ENCODE results near the gene IGF2BP3. TPM values are rescaled to one million over a fixed set of nuclear protein-coding genes. Genes with fewer than 3 reads are reported as not detected.

Gene IGF2BP3
- total RNA-seq, 5 donors from 2014 or later (not counting 1 experiment from before 2014, with no cell fraction given), result 0.46 to 1.9 (median 0.55) TPM; not detected in 1

DNA sequence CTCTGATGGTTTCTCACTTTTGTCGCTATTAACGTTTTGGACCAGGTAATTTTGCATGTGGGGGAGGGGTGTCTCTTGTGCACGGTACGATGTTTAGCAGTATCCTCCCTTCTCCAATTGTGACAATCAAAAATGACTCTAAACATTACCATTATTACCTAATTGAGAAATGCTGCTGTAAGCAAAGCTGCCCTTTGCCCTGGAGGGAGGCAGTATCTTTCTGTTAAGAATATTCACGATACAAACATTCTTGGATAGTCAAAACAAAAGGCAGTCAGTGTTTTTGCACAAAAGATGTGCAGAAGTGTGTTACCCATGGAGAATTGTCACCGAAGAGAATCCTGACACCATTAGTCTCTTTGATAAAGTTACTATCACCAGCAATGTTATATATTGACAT lies 161.5 kb downstream of the IGF2BP3 start:
- 100% methylated on average over 1 of the region's 6 CpGs for WGBS (ENCODE audit: insufficient coverage)
- H3K27ac ChIP-seq (ENCODE audit: low read length), result no peak overlapping the region
- H3K27me3 ChIP-seq (replicated peaks in 1 of 2; ENCODE audit: control insufficient read depth in 2 of 2, extremely low read depth in 1 of 2, insufficient read depth in 2 of 2, low read length in 1 of 2), result no peaks in the 10 kb centered on the region
- no peaks in the 10 kb centered on the region for H3K4me1 ChIP-seq (ENCODE audit: control insufficient read depth in 1 of 2, extremely low read depth in 1 of 2, insufficient read depth in 2 of 2, low read length in 2 of 2)
- ATAC-seq (replicated peaks in 1 of 4) (no peak), DNase-seq (no peak)
- no peak overlapping the region for H3K4me3 ChIP-seq (ENCODE audit: control insufficient read depth in 1 of 2, extremely low read depth in 1 of 2, low read length in 1 of 2)
- Mint-ChIP-seq H3K4me3 (no peak overlapping the region), H3K4me1 (peaks cover 32 to 38% (median 34%) of the 10 kb centered on the region in 3 donors), H3K36me3 (peaks cover 48% of the 10 kb centered on the region), H3K9me3 (no peaks in the 10 kb centered on the region), H3K27me3 (no peaks in the 10 kb centered on the region), H3K27ac (no peak overlapping the region)
- peaks cover 0 to 39% of the 10 kb centered on the region in 2 donors for H3K36me3 ChIP-seq (ENCODE audit: control insufficient read depth in 2 of 2, extremely low read depth in 1 of 2, insufficient read depth in 1 of 2, low read length in 1 of 2)
- ChIA-PET POLR2A (no interaction called here), CTCF (interaction anchor here in 1 of 2 donors (0.6 kb wide), 1 partner anchor 33 kb away, joined by 3 read pairs; no protein-coding TSS in a partner anchor)
- no peaks in the 10 kb centered on the region for H3K9me3 ChIP-seq

DNA sequence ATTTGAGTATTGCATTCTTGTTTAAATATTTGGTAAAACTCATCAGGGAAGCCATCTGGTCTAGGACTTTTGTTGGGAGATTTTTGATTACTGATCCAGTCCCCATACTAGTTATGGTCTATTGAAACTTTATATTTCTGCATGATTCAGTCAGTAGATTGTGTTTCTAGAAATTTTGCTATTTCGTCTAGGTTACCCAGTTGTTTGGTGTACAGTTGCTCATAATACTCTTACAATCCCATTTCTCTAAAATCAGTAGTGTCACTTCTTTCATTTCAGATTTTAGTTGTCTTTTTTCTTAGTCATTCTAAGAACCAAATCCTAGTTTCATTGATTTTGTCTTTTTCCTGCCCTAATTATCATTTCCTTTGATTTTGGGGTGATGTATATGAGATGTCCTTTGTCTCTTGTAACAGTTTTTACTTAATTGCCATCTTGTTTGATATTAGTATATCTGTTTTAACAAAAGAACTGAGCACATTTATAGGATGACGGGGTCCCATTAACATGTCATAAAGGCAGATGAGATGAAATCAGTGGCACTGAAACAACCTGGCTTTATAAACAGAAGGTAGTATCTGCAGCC lies 163.3 kb downstream of the IGF2BP3 start:
- ChIA-PET POLR2A (no interaction called here), CTCF (no interaction called here)
- no peaks in the 10 kb centered on the region for H3K9me3 ChIP-seq
- peak overlapping the region; percentile 16 to 61 for H3K27ac Mint-ChIP-seq
- no peak overlapping the region for H3K4me3 ChIP-seq (ENCODE audit: control insufficient read depth in 1 of 2, extremely low read depth in 1 of 2, low read length in 1 of 2)
- 100% methylated on average over 1 of the region's 2 CpGs for WGBS (ENCODE audit: insufficient coverage)
- peaks cover 0 to 51% of the 10 kb centered on the region in 2 donors for H3K36me3 ChIP-seq (ENCODE audit: control insufficient read depth in 2 of 2, extremely low read depth in 1 of 2, insufficient read depth in 1 of 2, low read length in 1 of 2)
- H3K36me3 Mint-ChIP-seq, result peaks cover 57% of the 10 kb centered on the region
- ATAC-seq (replicated peaks in 1 of 4) (no peak), DNase-seq (no peak)
- no peak overlapping the region for H3K27ac ChIP-seq (ENCODE audit: low read length)
- H3K4me3 Mint-ChIP-seq, result no peak overlapping the region
- peaks cover 45 to 48% (median 48%) of the 10 kb centered on the region in 3 donors for H3K4me1 Mint-ChIP-seq
- H3K4me1 ChIP-seq (ENCODE audit: control insufficient read depth in 1 of 2, extremely low read depth in 1 of 2, insufficient read depth in 2 of 2, low read length in 2 of 2), result peaks cover 2 to 8% of the 10 kb centered on the region in 2 experiments
- H3K9me3 Mint-ChIP-seq, result no peaks in the 10 kb centered on the region
- H3K27me3 Mint-ChIP-seq, result no peaks in the 10 kb centered on the region
- no peaks in the 10 kb centered on the region for H3K27me3 ChIP-seq (replicated peaks in 1 of 2; ENCODE audit: control insufficient read depth in 2 of 2, extremely low read depth in 1 of 2, insufficient read depth in 2 of 2, low read length in 1 of 2)

DNA sequence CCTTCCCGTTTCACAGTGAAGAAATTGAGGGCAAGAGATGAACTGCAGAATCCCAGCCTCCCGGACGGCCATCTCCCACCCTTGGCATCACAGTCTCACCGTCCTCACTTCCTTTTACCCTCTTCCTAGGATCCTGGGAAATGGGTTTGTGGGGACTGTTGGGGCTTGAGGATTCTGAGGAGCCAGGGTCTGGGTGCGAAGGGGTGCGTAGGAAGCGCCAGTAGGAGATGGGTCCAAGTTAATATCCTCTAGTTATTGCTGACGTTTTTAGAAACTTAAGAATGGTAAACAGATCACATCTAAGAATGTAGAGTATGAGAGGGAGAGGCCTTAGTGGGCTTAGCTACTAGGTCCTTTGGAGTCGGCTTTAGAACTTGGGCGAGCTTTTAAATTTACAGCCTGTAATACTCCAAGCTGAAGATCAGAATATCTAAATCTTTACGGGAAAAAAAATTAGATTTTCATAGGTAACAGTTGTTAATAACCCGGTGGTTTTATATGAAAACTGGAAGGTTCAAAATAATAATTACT lies 170.5 kb downstream of the IGF2BP3 start:
- Mint-ChIP-seq H3K9me3 (no peaks in the 10 kb centered on the region), H3K36me3 (peaks cover 24% of the 10 kb centered on the region), H3K27me3 (no peaks in the 10 kb centered on the region), H3K4me1 (peaks cover 51 to 63% (median 52%) of the 10 kb centered on the region in 3 donors), H3K4me3 (peak overlapping the region; percentile 89 to 95 (median 89)), H3K27ac (peak overlapping the region; percentile 93 to 99)
- WGBS (ENCODE audit: insufficient coverage), result no CpG with 5 or more reads among the region's 12 CpGs
- H3K9me3 ChIP-seq, result no peaks in the 10 kb centered on the region
- DNase-seq (peak in 1 of 35 experiments; percentile 3), ATAC-seq (replicated peaks in 1 of 4) (no peak)
- H3K4me1 ChIP-seq (ENCODE audit: control insufficient read depth in 1 of 2, extremely low read depth in 1 of 2, insufficient read depth in 2 of 2, low read length in 2 of 2), result peaks cover 20 to 38% of the 10 kb centered on the region in 2 experiments
- ChIA-PET POLR2A (interaction anchor here (0.6 kb wide), 3 partner anchors 13 to 240 kb away, joined by 3 to 5 read pairs (median 3); no protein-coding TSS in a partner anchor), CTCF (interaction anchor here (0.6 to 2.1 kb wide), 6 partner anchors 22 to 247 kb away, joined by 3 to 14 read pairs (median 4); no protein-coding TSS in a partner anchor)
- peaks cover 0 to 16% of the 10 kb centered on the region in 2 donors for H3K36me3 ChIP-seq (ENCODE audit: control insufficient read depth in 2 of 2, extremely low read depth in 1 of 2, insufficient read depth in 1 of 2, low read length in 1 of 2)
- no peaks in the 10 kb centered on the region for H3K27me3 ChIP-seq (replicated peaks in 1 of 2; ENCODE audit: control insufficient read depth in 2 of 2, extremely low read depth in 1 of 2, insufficient read depth in 2 of 2, low read length in 1 of 2)
- H3K27ac ChIP-seq (ENCODE audit: low read length), result peak overlapping the region; percentile 67
- peak overlapping the region; percentile 87 to 95 for H3K4me3 ChIP-seq (ENCODE audit: control insufficient read depth in 1 of 2, extremely low read depth in 1 of 2, low read length in 1 of 2)

DNA sequence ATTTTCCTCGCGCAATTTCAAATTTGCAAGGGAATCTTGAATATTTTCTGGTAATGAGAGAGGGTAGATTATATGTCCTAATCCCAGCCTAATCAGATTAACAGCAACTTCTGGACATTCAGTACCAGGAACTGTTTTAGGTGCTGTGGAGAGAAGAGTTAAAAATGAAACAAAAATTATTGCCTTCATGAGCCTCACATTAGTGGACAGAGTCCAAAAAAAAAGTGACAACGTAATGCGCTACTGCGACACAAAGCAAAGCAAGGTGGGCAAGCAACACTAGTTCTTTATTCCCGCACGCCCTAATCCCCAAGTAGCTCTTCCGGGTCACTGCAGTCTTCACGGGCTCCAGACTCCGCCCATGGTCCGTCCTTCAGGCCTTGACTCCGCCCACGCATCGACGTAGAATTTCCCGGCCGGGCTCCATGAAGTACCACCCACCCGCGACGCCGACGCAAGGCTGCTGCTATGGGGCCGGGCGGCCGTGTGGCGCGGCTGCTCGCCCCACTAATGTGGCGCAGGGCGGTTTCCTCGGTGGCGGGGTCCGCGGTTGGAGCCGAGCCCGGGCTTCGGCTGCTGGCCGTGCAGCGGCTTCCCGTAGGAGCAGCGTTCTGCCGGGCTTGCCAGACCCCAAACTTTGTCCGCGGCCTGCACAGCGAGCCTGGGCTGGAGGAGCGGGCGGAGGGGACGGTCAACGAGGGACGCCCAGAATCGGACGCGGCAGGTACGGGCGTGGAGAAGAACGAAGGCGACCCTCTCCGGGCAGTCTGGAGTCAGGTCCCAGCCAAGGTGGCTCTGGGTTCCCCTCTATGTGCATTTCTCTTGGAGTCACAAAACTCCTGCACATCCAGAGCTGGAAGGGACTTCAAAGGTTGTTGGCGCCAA lies 171.2 kb downstream of the IGF2BP3 start, which contains the start of gene MALSU1:
TSS of gene MALSU1 (plus strand) at position 455 of the 885 bp plus-strand sequence. CDS start at position 469, 14 bp downstream.
- peak within 1 kb of the TSS; percentile 89 to 95 (median 89) for H3K4me3 Mint-ChIP-seq
- DNase-seq (peak; percentile 89 to 99 (median 95)), ATAC-seq (replicated peaks in 1 of 4) (peak; percentile 99 to 100 (median 100))
- ChIA-PET CTCF (interaction anchor here (0.6 to 2.4 kb wide), 7 partner anchors 21 to 1799 kb away, joined by 3 to 14 read pairs (median 3); no protein-coding TSS in a partner anchor), POLR2A (interaction anchor here (0.6 to 1.1 kb wide), 4 partner anchors 18 to 1352 kb away, joined by 3 to 5 read pairs (median 4); no protein-coding TSS in a partner anchor)
- no peaks in the 10 kb centered on the region for H3K27me3 ChIP-seq (replicated peaks in 1 of 2; ENCODE audit: control insufficient read depth in 2 of 2, extremely low read depth in 1 of 2, insufficient read depth in 2 of 2, low read length in 1 of 2)
- H3K36me3 Mint-ChIP-seq, result peaks cover 17% of the 10 kb centered on the region
- H3K4me1 Mint-ChIP-seq, result peaks cover 44 to 56% (median 45%) of the 10 kb centered on the region in 3 donors
- peaks cover 20 to 38% of the 10 kb centered on the region in 2 experiments for H3K4me1 ChIP-seq (ENCODE audit: control insufficient read depth in 1 of 2, extremely low read depth in 1 of 2, insufficient read depth in 2 of 2, low read length in 2 of 2)
- no peaks in the 10 kb centered on the region for H3K9me3 Mint-ChIP-seq
- H3K27ac ChIP-seq (ENCODE audit: low read length), result peak within 1 kb of the TSS; percentile 86
- under 1% methylated on average over 53 of the region's 59 CpGs for WGBS (ENCODE audit: insufficient coverage)
- no peaks in the 10 kb centered on the region for H3K27me3 Mint-ChIP-seq
- peaks cover 0 to 16% of the 10 kb centered on the region in 2 donors for H3K36me3 ChIP-seq (ENCODE audit: control insufficient read depth in 2 of 2, extremely low read depth in 1 of 2, insufficient read depth in 1 of 2, low read length in 1 of 2)
- no peaks in the 10 kb centered on the region for H3K9me3 ChIP-seq
- H3K4me3 ChIP-seq (ENCODE audit: control insufficient read depth in 1 of 2, extremely low read depth in 1 of 2, low read length in 1 of 2), result peak within 1 kb of the TSS; percentile 87 to 95
- H3K27ac Mint-ChIP-seq, result peak within 1 kb of the TSS; percentile 93 to 99

DNA sequence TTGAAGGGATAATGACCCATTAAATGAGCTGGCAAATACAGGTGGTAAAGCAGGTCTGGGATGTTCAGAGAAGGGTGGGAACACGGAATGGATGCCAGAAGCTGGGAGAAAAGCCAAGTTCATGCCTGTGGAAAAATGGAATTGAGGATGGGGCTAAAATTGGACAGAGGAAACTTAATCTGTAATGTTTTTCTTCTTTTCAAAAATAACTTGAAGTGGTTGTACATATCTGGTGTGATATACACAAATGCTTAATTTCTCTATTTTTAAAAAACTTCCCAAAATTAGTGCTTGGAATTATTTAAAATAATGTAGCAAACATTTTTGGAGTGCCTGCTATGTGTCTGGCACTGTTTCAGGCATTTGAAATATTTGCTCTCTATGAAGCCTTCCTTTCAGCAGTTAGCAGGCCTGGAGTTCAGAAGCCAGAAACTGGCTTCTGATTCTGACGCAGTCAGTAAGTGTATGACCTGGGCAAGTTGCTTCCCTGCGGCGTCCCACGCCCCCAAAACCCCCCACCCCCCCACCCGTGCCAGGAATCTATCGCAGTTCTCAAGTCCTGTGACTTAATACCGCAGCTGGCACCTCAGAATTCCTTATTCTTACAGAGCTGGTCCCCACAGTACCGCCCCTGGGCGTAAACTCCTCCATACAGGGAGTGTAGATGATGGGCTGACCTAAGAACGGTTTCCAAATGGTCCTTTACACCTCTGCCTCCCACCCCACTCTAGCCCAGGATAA lies 172.0 kb downstream of the IGF2BP3 start:
- Histone ChIP-seq H3K27me3 (replicated peaks in 1 of 2; ENCODE audit: control insufficient read depth in 2 of 2, extremely low read depth in 1 of 2, insufficient read depth in 2 of 2, low read length in 1 of 2) (peaks cover 0 to 5% of the 10 kb centered on the region in 2 experiments), H3K27ac (ENCODE audit: low read length) (peak overlapping the region; percentile 86), H3K4me3 (ENCODE audit: control insufficient read depth in 1 of 2, extremely low read depth in 1 of 2, low read length in 1 of 2) (peak overlapping the region; percentile 87 to 95), H3K4me1 (ENCODE audit: control insufficient read depth in 1 of 2, extremely low read depth in 1 of 2, insufficient read depth in 2 of 2, low read length in 2 of 2) (peaks cover 20 to 35% of the 10 kb centered on the region in 2 experiments), H3K9me3 (no peaks in the 10 kb centered on the region), H3K36me3 (ENCODE audit: control insufficient read depth in 2 of 2, extremely low read depth in 1 of 2, insufficient read depth in 1 of 2, low read length in 1 of 2) (peaks cover 0 to 14% of the 10 kb centered on the region in 2 donors)
- DNase-seq (peak in 1 of 35 experiments; percentile 3), ATAC-seq (replicated peaks in 1 of 4) (no peak)
- H3K27ac Mint-ChIP-seq, result peak overlapping the region; percentile 93 to 99
- CTCF ChIA-PET, result interaction anchor here (0.6 to 2.4 kb wide), 7 partner anchors 20 to 248 kb away, joined by 3 to 14 read pairs (median 4); no protein-coding TSS in a partner anchor
- peak overlapping the region; percentile 89 to 95 (median 89) for H3K4me3 Mint-ChIP-seq
- H3K9me3 Mint-ChIP-seq, result no peaks in the 10 kb centered on the region
- H3K27me3 Mint-ChIP-seq, result no peaks in the 10 kb centered on the region
- 100% methylated on average over 1 of the region's 11 CpGs for WGBS (ENCODE audit: insufficient coverage)
- POLR2A ChIA-PET, result interaction anchor here (0.6 to 1.1 kb wide), 4 partner anchors 13 to 1352 kb away, joined by 3 to 5 read pairs (median 3); no protein-coding TSS in a partner anchor
- peaks cover 16% of the 10 kb centered on the region for H3K36me3 Mint-ChIP-seq
- H3K4me1 Mint-ChIP-seq, result peaks cover 40 to 52% (median 42%) of the 10 kb centered on the region in 3 donors

Measured in T-cell (primary cell).